NCI-H1105 treated with DMSO at 0.1 percent for 48 hours (cell line): ENCODE data around the gene ALG3.

Experiments
- DNase-seq: peaks from one replicate; lab custom pipeline; 2025; lab: John Stamatoyannopoulos, UW

The ALG3 gene

GRCh38 chr3:184193991-184194539 lies 54.7 kb downstream of the ALG3 start:
- DNase-seq = no peak

GRCh38 chr3:184192889-184193288 lies 55.9 kb downstream of the ALG3 start:
- no peak for DNase-seq
